Natural killer cell (primary cell): ENCODE measurements around the gene MAD1L1. TPM values are rescaled to one million over a fixed set of nuclear protein-coding genes. Genes with fewer than 3 reads are reported as not detected.

ENCODE experiments used
- ATAC-seq, 3 donors: fragments of 150-1000 bp in 2 of 3; fragments of 200-7000 bp in 1 of 3; cut with Tn5 transposase; 1 replicate in 1 of 3; 2 replicates in 2 of 3; pipeline ENCODE4 v1.10.0; 2021; ENCODE audit warnings: mild to moderate bottlenecking in 2 of 3, moderate library complexity in 2 of 3
- DNase-seq, 2 donors: peaks; one replicate each; pipeline versions ENCODE4 v3.0.0 to v3.0.0-alpha.2; 2013 to 2021; ENCODE audit warnings: mixed read lengths in 1 of 2
- H3K27ac ChIP-seq: one replicate; pipeline ENCODE4 v1.5.1; 2013; ENCODE audit warnings: mild to moderate bottlenecking, low read length
- H3K27me3 ChIP-seq: one replicate; pipeline ENCODE4 v1.6.1; 2013; ENCODE audit warnings: low read length; ENCODE audit not compliant: control insufficient read depth, insufficient read depth
- H3K36me3 ChIP-seq: one replicate; pipeline ENCODE4 v1.6.1; 2013; ENCODE audit warnings: low read length; ENCODE audit not compliant: control insufficient read depth, insufficient read depth
- H3K4me1 ChIP-seq: one replicate; pipeline ENCODE4 v1.6.1; 2013; ENCODE audit warnings: low read length; ENCODE audit not compliant: control insufficient read depth, insufficient read depth
- H3K4me3 ChIP-seq: one replicate; pipeline ENCODE4 v1.5.1; 2013; ENCODE audit warnings: low read length
- H3K9me3 ChIP-seq: one replicate; pipeline ENCODE4 v1.6.1; 2013; ENCODE audit warnings: low read length; ENCODE audit not compliant: control insufficient read depth, insufficient read depth
- H3K27ac Mint-ChIP-seq, 2 donors: one replicate each; pipeline ENCODE4 v1.8.0; 2022; ENCODE audit warnings: mild to moderate bottlenecking in 2 of 2, mixed read lengths in 2 of 2, moderate library complexity in 1 of 2
- H3K27me3 Mint-ChIP-seq, 2 donors: one replicate each; pipeline ENCODE4 v1.8.0; 2022; ENCODE audit warnings: low read depth in 2 of 2, mixed read lengths in 2 of 2
- H3K36me3 Mint-ChIP-seq: one replicate; pipeline ENCODE4 v1.8.0; 2022; ENCODE audit warnings: mixed read lengths
- H3K4me1 Mint-ChIP-seq, 2 donors: one replicate each; pipeline ENCODE4 v1.8.0; 2022; ENCODE audit warnings: mixed read lengths in 2 of 2
- H3K4me3 Mint-ChIP-seq: one replicate; pipeline ENCODE4 v1.8.0; 2022; ENCODE audit warnings: mild to moderate bottlenecking, moderate library complexity, mixed read lengths
- H3K9me3 Mint-ChIP-seq, 2 donors: one replicate each; pipeline ENCODE4 v1.8.0; 2022; ENCODE audit warnings: mixed read lengths in 2 of 2
- CTCF ChIP-seq: fragments of 200-600 bp; IDR thresholded peaks from one replicate; pipeline ENCODE4 v1.8.0; 2022; ENCODE audit warnings: antibody characterized with exemption
- WGBS: methylation state at CpG from one replicate; pipeline ENCODE4 v1.1.7; 2013; ENCODE audit warnings: missing lambda C conversion rate; ENCODE audit not compliant: insufficient coverage; 5-methylcytosine and 5-hydroxymethylcytosine counted together
- intact Hi-C: fragments of 100-400 bp; cut with micrococcal nuclease; formaldehyde crosslinking; loops from one replicate; pipeline ENCODE4 v1.14.2; 2022
- total RNA-seq, 4 donors: library from RNA; stranded (reverse); fragments of 120-200 nt in 1 of 4; gene quantifications; one replicate each; pipeline versions ENCODE4 v1.2.3 to v1.2.4, GENCODE V29; 2013 to 2022

The MAD1L1 gene
- total RNA-seq, 3 donors from 2014 or later (not counting 1 experiment from before 2014, with no cell fraction given) = 53.6 to 81.2 (median 77.4) TPM

- Histone ChIP-seq H3K36me3 (no peaks in the 10 kb centered on the region), H3K27ac (no peak overlapping the region), H3K27me3 (no peaks in the 10 kb centered on the region), H3K4me3 (no peak overlapping the region), H3K9me3 (peaks cover 10% of the 10 kb centered on the region), H3K4me1 (peaks cover 2% of the 10 kb centered on the region)
- intact Hi-C loops = no loop called here
- 96% methylated on average over 26 of the region's 26 CpGs for WGBS
- peaks cover 35 to 36% of the 10 kb centered on the region in 2 donors for H3K27me3 Mint-ChIP-seq
- H3K4me1 Mint-ChIP-seq = peaks cover 28% of the 10 kb centered on the region in 2 donors
- no peak overlapping the region for H3K27ac Mint-ChIP-seq
- no peak for TF ChIP-seq CTCF
- H3K9me3 Mint-ChIP-seq = peaks cover 0 to 7% of the 10 kb centered on the region in 2 donors
- peaks cover 15% of the 10 kb centered on the region for H3K36me3 Mint-ChIP-seq
- DNase-seq (no peak), ATAC-seq (no peak)
- H3K4me3 Mint-ChIP-seq = no peak overlapping the region
Measured at GRCh38 chr7:1966631-1967200, 266.0 kb downstream of the MAD1L1 start.

- no peak for ATAC-seq
- H3K27me3 ChIP-seq = no peaks in the 10 kb centered on the region
- Mint-ChIP-seq H3K27me3 (peaks cover 35 to 36% of the 10 kb centered on the region in 2 donors), H3K4me3 (no peak overlapping the region), H3K4me1 (peaks cover 33 to 35% of the 10 kb centered on the region in 2 donors), H3K36me3 (peaks cover 23% of the 10 kb centered on the region), H3K9me3 (peaks cover 2 to 12% of the 10 kb centered on the region in 2 donors), H3K27ac (no peak overlapping the region)
- no peak for DNase-seq
- TF ChIP-seq CTCF = no peak
- 96% methylated on average over 26 of the region's 26 CpGs for WGBS
- H3K4me1 ChIP-seq = no peaks in the 10 kb centered on the region
- H3K36me3 ChIP-seq = no peaks in the 10 kb centered on the region
- H3K9me3 ChIP-seq = peaks cover 15% of the 10 kb centered on the region
- no peak overlapping the region for H3K4me3 ChIP-seq
- intact Hi-C loops = no loop called here
- no peak overlapping the region for H3K27ac ChIP-seq
Measured at GRCh38 chr7:1965579-1966294, 267.0 kb downstream of the MAD1L1 start.

GRCh38 chr7:1964913-1965578 lies 267.7 kb downstream of the MAD1L1 start:
- Histone ChIP-seq H3K27me3 (no peaks in the 10 kb centered on the region), H3K27ac (no peak overlapping the region), H3K9me3 (peaks cover 15% of the 10 kb centered on the region), H3K36me3 (no peaks in the 10 kb centered on the region), H3K4me1 (no peaks in the 10 kb centered on the region), H3K4me3 (no peak overlapping the region)
- Mint-ChIP-seq H3K27me3 (peaks cover 36 to 40% of the 10 kb centered on the region in 2 donors), H3K9me3 (peaks cover 2 to 12% of the 10 kb centered on the region in 2 donors), H3K36me3 (peaks cover 30% of the 10 kb centered on the region), H3K4me3 (no peak overlapping the region), H3K4me1 (peaks cover 40 to 42% of the 10 kb centered on the region in 2 donors), H3K27ac (no peak overlapping the region)
- TF ChIP-seq CTCF = no peak
- ATAC-seq (no peak), DNase-seq (no peak)
- 97% methylated on average over 25 of the region's 25 CpGs for WGBS
- intact Hi-C loops = loop anchor here (5.0 kb wide), 1 partner anchor 137 kb away; no protein-coding TSS in a partner anchor
